Hematopoietic multipotent progenitor cell treated with erythropoietin and hydrocortisone succinate and interleukin-3 and kit ligand, for 6 days (in vitro differentiated cells): ENCODE measurements around the gene BCOR.

Source experiments
- DNase-seq: peaks from one replicate; pipeline ENCODE4 v3.0.0-alpha.2; 2015

Gene BCOR

DNA sequence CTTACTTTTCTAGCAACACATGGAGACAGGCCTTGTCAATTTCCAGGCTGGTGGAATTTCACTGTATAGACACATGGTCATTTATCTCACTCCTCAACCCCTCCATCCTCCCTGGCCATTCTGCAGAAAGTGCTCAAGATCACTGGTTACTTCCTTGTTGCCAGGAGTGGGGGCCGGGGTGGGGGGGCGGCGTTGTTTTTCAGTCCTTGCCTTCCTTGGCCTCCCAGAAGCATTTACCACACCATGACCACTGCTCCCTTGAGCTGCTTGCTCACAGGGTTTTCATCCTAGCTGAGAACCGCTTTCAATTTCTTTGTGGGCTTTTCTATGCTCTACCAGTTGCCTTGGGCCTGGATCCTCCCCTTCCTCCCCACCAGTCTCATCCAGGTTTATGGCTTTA is 14.1 kb upstream of the BCOR start:
- no peak for DNase-seq

GRCh38 chrX:40109288-40110008 is 11.7 kb upstream of the BCOR start:
- peak; percentile 69 for DNase-seq

- DNase-seq = peak; percentile 79
Measured at GRCh38 chrX:40108959-40109287, 11.2 kb upstream of the BCOR start.

- DNase-seq = peak; percentile 42
Measured at GRCh38 chrX:40108162-40108958, 10.6 kb upstream of the BCOR start.

GRCh38 chrX:40107291-40108161 is 9.8 kb upstream of the BCOR start:
- DNase-seq = peak; percentile 85

DNA sequence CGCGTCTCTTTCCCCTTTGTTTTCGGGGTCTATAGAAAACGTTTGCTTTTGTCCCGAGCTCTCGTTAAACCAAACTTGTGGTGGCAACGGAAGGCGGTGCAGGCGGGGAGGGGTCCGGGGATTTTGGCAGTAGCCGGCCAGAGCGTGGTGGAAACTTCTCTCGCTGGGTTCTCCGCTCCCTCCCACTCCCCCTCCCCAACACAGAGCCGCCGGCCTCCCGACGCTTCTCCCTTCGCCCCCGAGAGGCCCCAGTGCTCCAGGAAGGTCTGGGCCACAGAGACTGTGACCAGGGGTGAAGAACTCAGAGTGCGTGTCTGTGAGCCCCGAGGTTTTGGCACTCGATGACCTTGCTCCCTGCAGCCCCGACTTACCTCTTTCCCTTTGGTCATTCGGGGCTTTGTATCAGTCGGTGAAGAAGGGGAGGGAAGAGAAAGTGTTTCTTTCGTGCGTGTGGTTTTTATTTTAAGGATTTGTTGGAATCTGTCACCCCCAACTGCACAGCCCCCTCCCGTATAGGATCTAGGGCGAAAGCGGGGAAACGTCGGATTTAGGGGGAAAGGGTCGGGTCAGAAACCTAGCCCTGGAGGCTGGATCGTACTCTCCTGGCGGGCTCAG is 9.0 kb upstream of the BCOR start:
- no peak for DNase-seq

- DNase-seq = peak; percentile 81
Measured at GRCh38 chrX:40105835-40106675, 8.3 kb upstream of the BCOR start.

DNA sequence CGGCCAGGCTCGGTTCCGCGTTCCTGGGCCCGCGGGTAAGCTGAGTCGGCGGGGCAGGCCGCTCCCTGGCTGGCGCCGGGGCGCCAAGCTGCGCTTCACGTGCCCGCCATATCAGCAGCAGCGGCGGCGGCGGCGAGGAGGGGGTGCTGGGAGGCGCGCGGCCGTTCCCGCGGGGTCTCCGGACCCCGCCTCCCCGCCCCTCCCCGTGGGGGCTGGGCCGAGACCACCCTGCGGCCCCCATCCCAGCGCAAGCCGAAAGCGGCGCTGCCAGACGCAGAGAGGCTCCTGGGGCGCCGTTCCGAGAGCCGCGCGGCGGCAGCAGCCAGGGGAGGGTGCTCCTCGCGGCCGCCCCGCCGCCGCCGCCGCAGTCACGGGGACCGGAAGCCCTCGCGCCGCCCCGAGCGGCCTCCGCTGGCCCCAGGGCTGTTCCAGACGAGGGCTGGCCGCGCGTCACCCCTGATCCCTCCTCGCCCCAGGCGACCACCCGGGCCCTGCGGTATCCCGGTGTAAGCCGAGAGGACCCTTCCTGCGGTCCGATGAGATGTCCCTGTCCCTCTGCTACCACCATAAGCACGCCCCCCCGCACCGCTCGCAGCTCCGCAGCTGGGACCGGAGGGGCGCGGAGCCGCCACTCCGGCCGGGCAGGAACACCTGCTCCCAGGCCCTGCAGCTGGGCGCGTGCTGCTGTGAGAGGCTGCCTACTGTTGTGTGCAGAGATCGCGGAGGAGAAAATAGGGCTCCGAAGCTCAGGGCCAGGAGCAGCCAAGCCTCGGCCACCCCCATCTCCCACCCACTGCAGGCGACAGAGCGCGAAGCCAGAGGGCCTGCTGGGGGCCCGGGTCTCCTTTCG is 7.5 kb upstream of the BCOR start:
- DNase-seq = peak; percentile 51

GRCh38 chrX:40104630-40104984 is 6.8 kb upstream of the BCOR start:
- peak; percentile 46 for DNase-seq

- peak; percentile 52 for DNase-seq
Measured at GRCh38 chrX:40103565-40104323, 6.0 kb upstream of the BCOR start.

GRCh38 chrX:40102393-40103381 is 4.9 kb upstream of the BCOR start:
- DNase-seq = no peak

GRCh38 chrX:40101430-40101802 is 3.7 kb upstream of the BCOR start:
- no peak for DNase-seq

- no peak for DNase-seq
Measured at GRCh38 chrX:40100537-40101429, 3.0 kb upstream of the BCOR start.

DNA sequence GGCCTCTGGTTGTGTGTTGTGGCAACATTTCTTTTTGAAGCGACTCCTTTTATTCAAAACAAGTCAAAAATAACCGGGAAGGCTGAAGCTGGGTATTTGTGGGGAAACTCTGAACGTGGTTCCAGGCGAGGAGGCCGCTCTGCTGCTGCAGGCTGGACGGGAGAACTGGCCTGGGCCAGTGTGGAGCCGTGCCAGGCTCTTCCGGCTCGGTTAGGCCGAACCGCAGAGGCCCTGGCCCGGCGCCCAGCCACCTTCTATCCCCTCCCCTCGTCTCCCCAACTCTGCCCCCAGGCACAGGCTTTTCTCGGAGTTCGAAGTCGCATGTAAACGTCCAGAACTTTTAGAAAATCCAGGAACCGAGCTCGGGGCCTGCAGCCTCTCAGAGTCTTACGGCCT is 2.4 kb upstream of the BCOR start:
- peak; percentile 76 for DNase-seq

GRCh38 chrX:40099055-40099958 is 1.5 kb upstream of the BCOR start:
- peak; percentile 72 for DNase-seq

DNA sequence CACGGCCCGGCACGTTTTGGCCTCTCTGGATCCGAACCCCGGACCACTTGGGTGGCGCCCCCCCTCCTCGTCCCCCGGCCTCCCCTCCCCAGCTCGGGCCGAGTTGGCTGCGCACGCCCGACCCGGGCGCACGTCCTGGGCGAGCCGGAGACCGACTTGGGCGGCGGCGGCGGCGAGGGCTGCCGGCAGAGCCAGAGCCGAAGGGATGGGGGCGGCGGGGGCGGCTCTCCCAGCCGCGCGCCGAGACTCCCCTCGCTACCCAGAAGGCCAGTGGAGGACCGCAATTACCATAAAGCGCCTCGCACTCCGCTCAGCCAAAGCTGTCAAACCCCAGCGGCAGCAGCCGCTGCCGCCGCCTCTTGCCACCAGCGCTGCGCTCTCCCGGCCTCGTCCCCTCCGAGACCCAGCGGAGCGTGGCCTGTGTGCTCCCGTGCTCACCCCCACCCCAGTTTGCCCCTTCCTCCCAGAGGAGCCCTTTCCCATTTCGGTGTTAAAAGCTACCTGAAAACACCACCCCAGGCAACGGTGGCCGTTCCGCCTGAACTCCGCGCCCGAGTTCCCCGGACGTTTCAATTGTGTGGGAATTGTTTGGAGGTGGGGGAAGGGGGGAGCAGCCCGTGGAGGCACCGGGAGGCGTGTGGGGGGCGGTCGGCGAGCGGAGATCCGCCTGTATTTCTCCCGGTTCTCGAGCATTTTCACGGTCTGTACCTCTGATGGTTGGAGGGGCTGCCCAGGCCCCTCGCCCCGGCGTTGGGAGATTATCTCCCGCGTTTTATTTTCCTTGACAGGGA is 701 bp upstream of the BCOR start:
- DNase-seq = peak; percentile 78
